Vagina (tissue), 2 donors: ENCODE data around the gene EIF2D.

ENCODE experiments used
- POLR2A ChIP-seq, 2 donors: fragments of 450-650 bp; IDR thresholded peaks; one replicate each; pipeline ENCODE4 v1.6.1; 2017; ENCODE audit warnings: antibody characterized with exemption in 2 of 2, mild to moderate bottlenecking in 2 of 2, moderate library complexity in 2 of 2
- TF ChIP-seq, protein P1 (sequence below), 3 experiments: fragments of 450-650 bp in 2 of 3; fragments of 200-600 bp in 1 of 3; sonication (generic) in 1 of 3; IDR thresholded peaks; one replicate each; pipeline ENCODE4 v1.5.1; 2017 to 2019; ENCODE audit warnings: antibody characterized with exemption in 3 of 3, mild to moderate bottlenecking in 2 of 3, moderate library complexity in 2 of 3

- TF ChIP-seq, protein P1, sequence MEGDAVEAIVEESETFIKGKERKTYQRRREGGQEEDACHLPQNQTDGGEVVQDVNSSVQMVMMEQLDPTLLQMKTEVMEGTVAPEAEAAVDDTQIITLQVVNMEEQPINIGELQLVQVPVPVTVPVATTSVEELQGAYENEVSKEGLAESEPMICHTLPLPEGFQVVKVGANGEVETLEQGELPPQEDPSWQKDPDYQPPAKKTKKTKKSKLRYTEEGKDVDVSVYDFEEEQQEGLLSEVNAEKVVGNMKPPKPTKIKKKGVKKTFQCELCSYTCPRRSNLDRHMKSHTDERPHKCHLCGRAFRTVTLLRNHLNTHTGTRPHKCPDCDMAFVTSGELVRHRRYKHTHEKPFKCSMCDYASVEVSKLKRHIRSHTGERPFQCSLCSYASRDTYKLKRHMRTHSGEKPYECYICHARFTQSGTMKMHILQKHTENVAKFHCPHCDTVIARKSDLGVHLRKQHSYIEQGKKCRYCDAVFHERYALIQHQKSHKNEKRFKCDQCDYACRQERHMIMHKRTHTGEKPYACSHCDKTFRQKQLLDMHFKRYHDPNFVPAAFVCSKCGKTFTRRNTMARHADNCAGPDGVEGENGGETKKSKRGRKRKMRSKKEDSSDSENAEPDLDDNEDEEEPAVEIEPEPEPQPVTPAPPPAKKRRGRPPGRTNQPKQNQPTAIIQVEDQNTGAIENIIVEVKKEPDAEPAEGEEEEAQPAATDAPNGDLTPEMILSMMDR (IDR thresholded peaks at IDR 0.05): no peak
- no peak for TF ChIP-seq POLR2A (IDR thresholded peaks at IDR 0.05)
These were observed 16.0 kb downstream of the EIF2D start for GRCh38 chr1:206596319-206596666.
